Nephron (organoid): ENCODE data around the gene HMSD.
A peak's percentile ranks its signal among the peaks of the same experiment; 100 is the strongest.

Source experiments
- H3K27ac Mint-ChIP-seq, 3 experiments: 2 replicates each; pipeline ENCODE4 v1.8.0; 2020; ENCODE audit warnings: mixed read lengths in 3 of 3, mild to moderate bottlenecking in 2 of 3, moderate library complexity in 1 of 3
- H3K27me3 Mint-ChIP-seq: 2 replicates; pipeline ENCODE4 v1.8.0; 2021; ENCODE audit warnings: low read depth, mild to moderate bottlenecking, moderate library complexity, mixed read lengths
- H3K36me3 Mint-ChIP-seq: 2 replicates; pipeline ENCODE4 v1.8.0; 2020; ENCODE audit warnings: low read depth, mixed read lengths
- H3K4me1 Mint-ChIP-seq: 2 replicates; pipeline ENCODE4 v1.8.0; 2020; ENCODE audit warnings: mixed read lengths
- H3K4me3 Mint-ChIP-seq, 3 experiments: 2 replicates each; pipeline ENCODE4 v1.8.0; 2020; ENCODE audit warnings: mild to moderate bottlenecking in 3 of 3, mixed read lengths in 3 of 3, moderate library complexity in 2 of 3
- H3K9me3 Mint-ChIP-seq: 2 replicates; pipeline ENCODE4 v1.8.0; 2020; ENCODE audit warnings: mixed read lengths
- TF ChIP-seq, protein P1 (sequence below), 3 experiments: fragments of 200-600 bp; sonication (generic); IDR thresholded peaks; one replicate each; pipeline ENCODE4 v1.5.0; 2021; ENCODE audit warnings: antibody characterized with exemption in 3 of 3; ENCODE audit not compliant: unreplicated experiment in 3 of 3

Gene HMSD

DNA sequence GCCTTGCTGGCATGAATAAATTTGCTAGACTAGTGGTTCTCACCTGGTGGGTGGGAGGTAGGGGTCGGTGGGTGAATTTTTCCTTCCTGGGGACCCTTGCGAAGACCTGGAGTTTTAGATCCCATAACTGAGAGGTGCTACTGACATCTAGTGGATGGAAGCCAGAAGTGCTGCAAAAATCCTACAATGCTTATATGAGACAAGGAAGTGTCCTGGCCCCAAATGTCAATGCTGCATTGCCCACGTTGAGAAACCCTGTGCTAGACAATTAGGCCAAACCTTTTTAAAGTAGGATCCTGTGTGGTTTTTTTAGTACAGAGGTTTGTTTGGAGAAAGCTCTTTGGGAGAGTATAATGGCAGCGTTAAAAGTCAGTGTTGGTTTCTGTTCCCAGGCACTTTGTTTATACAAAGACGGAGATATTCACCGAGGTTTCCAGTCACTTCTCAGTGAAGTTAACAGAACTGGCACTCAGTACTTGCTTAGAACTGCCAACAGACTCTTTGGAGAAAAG lies 30.4 kb downstream of the HMSD start:
- peak overlapping the region; percentile 47 to 76 (median 51) for H3K4me3 Mint-ChIP-seq
- peak overlapping the region; percentile 46 to 67 (median 55) for H3K27ac Mint-ChIP-seq
- no peaks in the 10 kb centered on the region for H3K36me3 Mint-ChIP-seq
- peaks cover 7% of the 10 kb centered on the region for H3K4me1 Mint-ChIP-seq
- H3K9me3 Mint-ChIP-seq: no peaks in the 10 kb centered on the region
- H3K27me3 Mint-ChIP-seq: peaks cover 3% of the 10 kb centered on the region
- TF ChIP-seq, protein P1, sequence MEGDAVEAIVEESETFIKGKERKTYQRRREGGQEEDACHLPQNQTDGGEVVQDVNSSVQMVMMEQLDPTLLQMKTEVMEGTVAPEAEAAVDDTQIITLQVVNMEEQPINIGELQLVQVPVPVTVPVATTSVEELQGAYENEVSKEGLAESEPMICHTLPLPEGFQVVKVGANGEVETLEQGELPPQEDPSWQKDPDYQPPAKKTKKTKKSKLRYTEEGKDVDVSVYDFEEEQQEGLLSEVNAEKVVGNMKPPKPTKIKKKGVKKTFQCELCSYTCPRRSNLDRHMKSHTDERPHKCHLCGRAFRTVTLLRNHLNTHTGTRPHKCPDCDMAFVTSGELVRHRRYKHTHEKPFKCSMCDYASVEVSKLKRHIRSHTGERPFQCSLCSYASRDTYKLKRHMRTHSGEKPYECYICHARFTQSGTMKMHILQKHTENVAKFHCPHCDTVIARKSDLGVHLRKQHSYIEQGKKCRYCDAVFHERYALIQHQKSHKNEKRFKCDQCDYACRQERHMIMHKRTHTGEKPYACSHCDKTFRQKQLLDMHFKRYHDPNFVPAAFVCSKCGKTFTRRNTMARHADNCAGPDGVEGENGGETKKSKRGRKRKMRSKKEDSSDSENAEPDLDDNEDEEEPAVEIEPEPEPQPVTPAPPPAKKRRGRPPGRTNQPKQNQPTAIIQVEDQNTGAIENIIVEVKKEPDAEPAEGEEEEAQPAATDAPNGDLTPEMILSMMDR (IDR thresholded peaks at IDR 0.05; ENCODE audit: unreplicated experiment in 3 of 3): peak; percentile 77 to 84 (median 81)

DNA sequence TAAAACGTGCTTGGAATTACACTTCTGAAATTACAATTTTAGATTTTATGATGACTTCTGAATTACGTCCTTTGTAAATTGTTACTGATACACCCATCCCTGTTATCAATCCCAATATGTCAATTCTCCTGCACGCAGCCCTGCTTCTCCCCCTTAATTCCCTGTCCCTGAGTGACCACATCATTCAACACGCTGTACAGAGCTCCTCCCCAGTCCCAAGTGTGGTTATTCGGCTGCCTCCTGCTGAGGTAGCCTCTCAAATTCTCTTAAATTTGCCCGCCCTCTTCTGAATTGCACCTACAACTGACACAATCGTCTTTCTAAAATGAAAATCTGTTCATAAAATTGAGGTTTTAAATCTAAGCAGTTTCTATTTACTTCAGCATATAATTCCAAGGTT lies 30.9 kb downstream of the HMSD start:
- TF ChIP-seq, protein P1 (IDR thresholded peaks at IDR 0.05; ENCODE audit: unreplicated experiment in 3 of 3): no peak
- Mint-ChIP-seq H3K27me3 (peaks cover 3% of the 10 kb centered on the region), H3K36me3 (no peaks in the 10 kb centered on the region), H3K4me1 (peaks cover 7% of the 10 kb centered on the region), H3K9me3 (no peaks in the 10 kb centered on the region), H3K4me3 (no peak overlapping the region), H3K27ac (no peak overlapping the region)

DNA sequence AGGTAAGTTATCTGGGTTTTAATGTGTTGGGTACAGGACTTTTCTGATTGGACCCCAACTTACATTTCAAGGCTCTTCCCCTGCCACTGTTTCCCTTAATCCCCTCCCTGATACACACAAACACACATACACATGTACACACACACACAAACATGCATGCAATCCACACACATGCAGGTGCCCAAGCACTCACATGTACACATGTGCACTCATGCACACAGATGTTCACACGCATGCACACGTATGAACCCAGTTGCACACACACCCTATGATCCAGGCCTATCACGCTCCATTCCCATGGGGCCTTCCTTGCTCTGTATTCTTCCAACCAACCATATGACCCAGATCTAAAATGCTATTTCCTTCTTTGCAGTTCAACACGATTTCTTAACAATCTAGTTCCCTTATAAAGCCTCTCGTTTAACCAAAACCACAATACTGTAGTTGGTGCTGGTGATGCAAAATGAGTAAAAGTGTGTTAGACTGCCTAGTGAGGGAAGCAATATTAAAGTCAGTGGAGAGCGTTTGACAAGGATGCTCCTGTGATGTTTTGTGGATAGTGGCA lies 31.9 kb downstream of the HMSD start:
- Mint-ChIP-seq H3K4me3 (no peak overlapping the region), H3K9me3 (no peaks in the 10 kb centered on the region), H3K36me3 (no peaks in the 10 kb centered on the region), H3K4me1 (peaks cover 7% of the 10 kb centered on the region), H3K27me3 (peaks cover 3% of the 10 kb centered on the region), H3K27ac (no peak overlapping the region)
- TF ChIP-seq, protein P1 (IDR thresholded peaks at IDR 0.05; ENCODE audit: unreplicated experiment in 3 of 3): no peak

DNA sequence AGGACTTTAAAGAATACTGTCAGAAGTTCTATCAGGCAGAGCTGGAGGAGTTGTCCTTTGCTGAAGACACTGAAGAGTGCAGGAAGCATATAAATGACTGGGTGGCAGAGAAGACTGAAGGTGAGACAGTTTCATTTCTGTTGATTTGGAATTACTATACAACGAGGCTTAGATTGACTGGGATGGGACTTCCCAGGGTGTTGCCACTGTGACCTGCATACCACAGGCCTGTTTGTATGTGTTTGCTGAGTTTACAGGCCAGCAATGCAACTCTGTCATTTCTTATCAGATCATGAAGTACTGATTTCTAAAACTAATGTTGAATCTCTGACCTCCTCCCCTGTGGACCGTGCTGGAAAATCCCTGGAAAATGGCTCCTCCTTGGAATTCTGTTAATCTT lies 32.6 kb downstream of the HMSD start:
- no peaks in the 10 kb centered on the region for H3K36me3 Mint-ChIP-seq
- H3K4me3 Mint-ChIP-seq: no peak overlapping the region
- H3K27ac Mint-ChIP-seq: no peak overlapping the region
- peaks cover 3% of the 10 kb centered on the region for H3K27me3 Mint-ChIP-seq
- H3K4me1 Mint-ChIP-seq: peaks cover 7% of the 10 kb centered on the region
- H3K9me3 Mint-ChIP-seq: no peaks in the 10 kb centered on the region
- TF ChIP-seq, protein P1 (IDR thresholded peaks at IDR 0.05; ENCODE audit: unreplicated experiment in 3 of 3): no peak

DNA sequence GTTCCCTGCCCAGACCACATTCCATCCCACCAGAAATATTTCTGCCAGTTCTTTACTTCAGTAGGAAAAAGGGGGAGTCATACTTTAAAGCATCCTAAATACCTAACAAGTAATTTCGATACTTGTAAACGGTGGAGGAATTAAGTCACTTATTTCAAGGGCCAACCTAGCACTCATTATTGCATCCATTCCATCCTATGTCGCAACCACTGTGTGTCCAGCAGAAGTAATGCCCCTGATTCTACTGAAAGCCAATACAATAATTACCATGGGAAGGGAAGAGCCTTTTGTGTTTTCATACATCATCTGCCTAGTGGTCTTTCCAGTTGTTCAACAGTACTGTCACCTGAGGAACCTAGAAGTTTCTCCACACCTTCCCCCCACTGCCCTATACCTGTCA lies 33.3 kb downstream of the HMSD start:
- peaks cover 7% of the 10 kb centered on the region for H3K4me1 Mint-ChIP-seq
- no peaks in the 10 kb centered on the region for H3K36me3 Mint-ChIP-seq
- H3K27me3 Mint-ChIP-seq: peaks cover 3% of the 10 kb centered on the region
- H3K4me3 Mint-ChIP-seq: no peak overlapping the region
- no peak overlapping the region for H3K27ac Mint-ChIP-seq
- TF ChIP-seq, protein P1 (IDR thresholded peaks at IDR 0.05; ENCODE audit: unreplicated experiment in 3 of 3): no peak
- no peaks in the 10 kb centered on the region for H3K9me3 Mint-ChIP-seq

DNA sequence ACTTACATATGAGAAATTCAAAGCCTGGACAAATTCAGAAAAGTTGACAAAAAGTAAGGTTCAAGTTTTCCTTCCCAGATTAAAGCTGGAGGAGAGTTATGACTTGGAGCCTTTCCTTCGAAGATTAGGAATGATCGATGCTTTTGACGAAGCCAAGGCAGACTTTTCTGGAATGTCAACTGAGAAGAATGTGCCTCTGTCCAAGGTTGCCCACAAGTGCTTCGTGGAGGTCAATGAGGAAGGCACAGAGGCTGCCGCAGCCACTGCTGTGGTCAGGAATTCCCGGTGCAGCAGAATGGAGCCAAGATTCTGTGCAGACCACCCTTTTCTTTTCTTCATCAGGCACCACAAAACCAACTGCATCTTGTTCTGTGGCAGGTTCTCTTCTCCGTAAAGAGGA lies 37.8 kb downstream of the HMSD start:
- H3K4me3 Mint-ChIP-seq: no peak overlapping the region
- peaks cover 3% of the 10 kb centered on the region for H3K27me3 Mint-ChIP-seq
- TF ChIP-seq, protein P1 (IDR thresholded peaks at IDR 0.05; ENCODE audit: unreplicated experiment in 3 of 3): no peak
- H3K27ac Mint-ChIP-seq: no peak overlapping the region
- H3K4me1 Mint-ChIP-seq: no peaks in the 10 kb centered on the region
- no peaks in the 10 kb centered on the region for H3K9me3 Mint-ChIP-seq
- H3K36me3 Mint-ChIP-seq: no peaks in the 10 kb centered on the region
